NCI-H1694 treated with DMSO at 0.1 percent for 48 hours (cell line): ENCODE results near the gene CHERP.
"Not testable (repeated sequence)": the region's sequence is repeated elsewhere in the genome, so short reads cannot be mapped to it uniquely, and the experiment has no call there.

Experiments
- DNase-seq: peaks from one replicate; lab custom pipeline; 2025; lab: John Stamatoyannopoulos, UW

The CHERP gene

GRCh38 chr19:16576690-16577530, 34.7 kb upstream of the CHERP start:
- DNase-seq: no peak

GRCh38 chr19:16575861-16576689, 33.8 kb upstream of the CHERP start:
- DNase-seq: no peak

- no peak for DNase-seq
These were observed 33.0 kb upstream of the CHERP start for GRCh38 chr19:16575282-16575681.

DNA sequence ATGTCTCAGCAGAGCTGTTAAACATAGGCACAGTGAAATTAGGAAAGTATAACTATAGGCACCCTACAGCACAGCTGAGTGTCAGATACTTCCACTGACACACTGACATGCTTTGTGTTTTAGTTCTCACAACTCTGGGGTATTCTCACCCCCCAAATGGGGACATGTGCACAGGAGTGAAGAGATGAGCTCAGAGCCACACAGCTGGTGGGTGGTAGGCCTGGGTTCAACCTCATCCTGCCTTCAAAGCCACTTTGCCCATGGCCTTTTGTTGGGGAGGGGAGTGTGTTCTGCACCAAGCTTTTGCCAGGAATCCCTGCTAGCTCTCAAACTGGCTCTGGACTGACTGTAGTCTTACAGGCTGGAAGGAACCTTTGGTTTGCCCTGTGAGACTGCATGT, 31.7 kb upstream of the CHERP start:
- DNase-seq: no peak

GRCh38 chr19:16573296-16573695, 31.1 kb upstream of the CHERP start:
- no peak for DNase-seq

DNA sequence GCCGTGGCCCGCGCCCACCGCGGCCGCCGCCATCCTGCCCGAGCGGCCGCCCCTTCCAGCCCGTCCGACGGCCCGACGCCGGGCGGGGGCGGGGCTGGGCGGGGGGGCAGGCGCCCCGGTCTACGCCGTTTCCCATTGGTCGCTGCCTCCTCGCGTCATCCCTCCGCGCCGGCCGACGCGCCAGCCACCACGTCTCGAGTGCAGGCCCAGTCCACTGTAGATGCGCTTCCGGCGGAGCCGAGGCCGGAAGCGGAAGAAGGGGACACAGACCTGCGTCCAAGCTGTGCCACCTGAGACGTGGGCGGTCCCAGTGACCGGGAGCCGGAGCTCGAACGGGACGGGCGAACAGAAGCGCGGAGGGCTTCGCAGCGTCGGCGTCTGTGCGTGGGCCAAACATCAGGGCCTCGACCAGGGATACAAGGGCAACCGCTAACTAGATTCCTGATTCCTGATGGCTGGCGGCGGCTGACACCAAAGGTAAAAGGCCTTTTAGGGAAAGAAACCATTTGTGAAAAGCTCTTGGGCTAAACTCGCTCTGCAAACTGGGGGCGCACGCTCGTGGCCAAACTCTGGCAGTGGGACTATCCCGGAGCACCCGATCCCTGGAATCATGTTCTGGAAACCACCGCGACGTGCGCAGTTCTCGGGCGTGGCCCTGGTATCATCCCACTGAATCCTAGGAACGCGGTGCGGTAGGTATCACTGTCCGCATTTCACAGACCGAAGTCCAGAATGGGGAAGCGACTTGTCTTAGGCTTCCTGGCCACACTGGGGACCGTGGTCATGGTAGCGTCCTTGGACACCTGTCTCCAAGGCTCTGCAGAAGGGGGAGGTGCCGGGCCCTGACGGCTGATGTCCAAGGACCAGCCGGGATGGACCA, 30.3 kb upstream of the CHERP start, which contains the start of gene SLC35E1:
TSS of gene SLC35E1 (minus strand) at position 84 of the 880 bp plus-strand sequence. CDS start at position 33, 51 bp downstream.
- peak; percentile 81 for DNase-seq

DNA sequence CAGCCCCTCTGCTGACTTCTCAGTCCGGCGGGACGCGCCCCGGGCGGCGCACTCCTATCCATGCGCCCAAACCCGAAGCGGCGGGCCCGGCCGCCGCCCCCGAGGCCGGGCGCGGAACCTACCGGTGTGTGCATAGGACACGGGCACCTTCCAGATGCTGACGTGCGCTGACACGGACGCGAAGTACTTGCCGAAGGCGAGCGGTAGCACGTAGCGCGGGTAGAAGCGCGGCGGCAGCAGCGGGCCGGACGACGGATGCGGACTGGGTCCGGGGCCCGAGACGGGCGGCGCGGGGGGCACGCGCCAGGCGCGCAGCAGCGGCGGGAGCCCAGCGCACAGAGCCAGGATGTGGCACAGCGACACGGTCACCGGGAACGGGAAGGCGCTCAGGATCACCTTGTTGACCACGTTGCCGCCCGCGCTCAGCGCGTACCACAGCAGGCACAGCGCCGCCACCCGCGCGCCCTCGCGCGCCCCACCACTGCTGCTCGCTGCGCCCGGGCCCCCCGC, 29.6 kb upstream of the CHERP start:
- DNase-seq: no peak

DNA sequence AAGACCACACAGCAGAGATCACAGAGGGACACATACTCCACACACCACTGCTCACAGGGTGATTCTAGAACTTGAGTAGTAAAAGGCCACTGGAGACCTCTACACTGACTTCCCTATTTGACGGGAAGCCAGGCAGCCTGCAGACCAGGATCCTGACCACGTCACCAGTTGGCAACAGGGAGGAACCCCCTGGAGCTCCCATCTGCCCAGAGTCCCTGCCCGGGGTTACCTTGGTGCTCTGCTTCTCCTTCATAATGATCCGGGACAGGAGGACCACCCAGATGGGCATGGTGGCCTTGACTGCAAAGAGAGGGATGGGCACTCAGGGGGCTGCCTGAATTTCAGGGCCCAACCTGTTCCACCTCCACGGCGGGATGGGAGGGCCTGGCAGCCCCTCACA, 29.0 kb upstream of the CHERP start:
- DNase-seq: no peak

DNA sequence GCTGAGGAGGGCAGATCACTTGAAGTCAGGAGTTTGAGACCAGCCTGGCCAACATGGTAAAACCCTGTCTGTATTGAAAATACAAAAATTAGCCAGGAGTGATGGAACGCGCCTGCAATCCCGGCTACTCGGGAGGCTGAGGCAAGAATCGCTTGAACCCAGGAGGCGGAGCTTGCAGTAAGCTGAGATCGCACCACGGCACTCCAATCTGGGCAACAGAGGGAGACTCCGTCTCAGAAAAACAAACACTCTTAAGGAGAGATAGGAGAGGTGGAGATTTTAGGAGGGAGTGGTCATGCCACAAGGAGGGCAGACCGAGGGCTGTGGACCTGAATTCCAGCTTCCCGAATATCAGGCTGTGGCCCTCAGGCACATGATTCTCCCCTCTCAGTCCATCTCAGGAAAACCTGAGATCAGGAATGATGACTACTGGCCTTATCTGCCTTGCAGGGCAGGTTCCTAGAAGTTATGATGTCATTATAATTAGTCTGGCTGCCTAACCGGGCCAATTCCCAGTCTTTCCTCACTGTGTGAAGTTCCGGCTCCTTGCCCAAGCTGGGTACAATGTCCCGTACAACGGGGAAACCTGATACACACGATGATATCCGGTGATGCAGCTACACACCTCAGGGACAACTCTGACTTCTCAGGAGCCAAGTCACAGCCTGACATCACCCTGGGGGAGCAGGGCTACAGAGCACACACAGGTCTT, 27.5 kb upstream of the CHERP start:
- DNase-seq: no peak

GRCh38 chr19:16566702-16567101, 24.5 kb upstream of the CHERP start:
- no peak for DNase-seq

DNA sequence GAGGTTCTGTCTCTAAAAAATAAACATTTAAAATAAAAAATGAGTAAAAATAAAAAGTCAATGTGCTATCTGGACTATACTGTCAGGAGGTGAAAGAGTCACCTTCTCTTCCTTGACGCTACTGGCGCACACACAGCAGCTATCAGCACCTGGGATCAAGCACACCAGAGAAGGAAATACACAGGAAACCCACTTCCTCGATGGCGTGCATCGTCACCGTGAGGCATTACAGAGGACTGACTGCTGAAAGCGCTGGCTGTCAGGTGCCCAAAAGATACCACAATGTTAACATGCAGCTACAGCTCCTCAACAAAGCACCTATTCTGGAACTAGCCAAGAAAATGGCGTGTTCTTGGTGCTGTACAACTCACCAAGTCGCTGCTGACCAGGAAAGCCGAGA, 23.9 kb upstream of the CHERP start:
- no peak for DNase-seq

DNA sequence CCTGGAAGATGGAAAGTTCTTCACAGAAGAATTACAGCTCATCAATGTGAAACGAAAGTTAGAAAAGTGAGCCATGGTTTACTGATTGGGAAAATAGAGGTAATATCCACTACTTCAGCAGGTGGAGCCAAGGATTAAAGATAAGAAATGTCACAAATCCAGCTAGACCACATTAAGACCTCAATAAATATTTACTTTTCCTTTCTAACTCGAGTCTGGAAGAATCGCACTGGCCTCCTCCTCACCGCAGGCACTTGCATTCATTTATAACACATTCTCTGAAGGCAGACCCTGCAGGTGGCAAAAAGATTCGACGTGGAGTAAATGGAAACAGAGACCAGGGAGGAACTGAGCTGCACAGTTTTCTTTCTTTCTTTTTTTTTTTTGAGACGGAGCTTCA, 22.6 kb upstream of the CHERP start:
- DNase-seq: no peak

GRCh38 chr19:16562608-16563025, 20.4 kb upstream of the CHERP start:
- no peak for DNase-seq

GRCh38 chr19:16561382-16561781, 19.1 kb upstream of the CHERP start:
- peak; percentile 11 for DNase-seq

DNA sequence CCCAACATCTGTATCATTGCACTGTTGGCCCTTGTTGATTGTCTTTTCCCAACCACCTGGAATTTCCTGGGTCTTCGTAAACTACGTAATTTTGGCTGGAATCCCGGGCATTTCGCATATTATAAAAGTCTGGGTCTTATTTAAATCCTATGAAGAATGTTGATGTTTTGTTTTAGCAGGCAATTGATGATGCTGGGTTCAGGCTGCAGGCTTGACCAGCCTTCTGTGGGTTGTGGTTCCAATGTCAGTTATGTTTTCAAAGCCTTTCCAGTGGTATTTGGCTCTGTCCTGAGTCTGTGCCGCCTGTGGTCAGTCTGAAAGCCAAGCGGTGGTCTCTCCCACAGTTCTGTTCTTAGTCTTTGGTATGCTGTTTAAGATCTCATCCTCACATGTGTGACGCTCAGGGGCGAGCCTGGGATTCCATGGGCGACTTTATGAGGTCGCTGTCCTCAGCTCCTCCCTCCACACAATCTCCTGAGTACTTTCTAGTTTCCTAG, 17.6 kb upstream of the CHERP start:
- no peak for DNase-seq

DNA sequence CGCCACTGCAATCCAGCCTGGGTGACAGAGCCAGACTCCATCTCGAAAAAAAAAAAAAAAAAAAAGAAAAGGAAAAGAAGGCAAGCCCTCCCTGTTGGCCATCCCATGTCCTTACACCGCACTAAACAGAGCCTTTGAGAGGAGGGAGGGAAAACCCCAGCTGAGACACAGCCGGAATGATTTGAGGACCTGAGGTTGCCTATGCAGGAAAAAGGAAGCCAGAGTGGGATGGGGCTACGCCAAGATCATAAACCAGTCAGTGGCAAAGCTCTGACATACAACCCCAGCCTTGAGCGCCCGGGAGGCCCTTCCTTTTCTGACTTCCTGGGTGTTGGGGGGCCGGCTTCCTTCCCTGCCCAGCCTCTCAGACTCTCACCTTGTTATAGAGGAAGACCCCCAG, 12.5 kb upstream of the CHERP start:
- DNase-seq: no peak

GRCh38 chr19:16551902-16552301, 9.7 kb upstream of the CHERP start:
- DNase-seq: not testable (repeated sequence)

DNA sequence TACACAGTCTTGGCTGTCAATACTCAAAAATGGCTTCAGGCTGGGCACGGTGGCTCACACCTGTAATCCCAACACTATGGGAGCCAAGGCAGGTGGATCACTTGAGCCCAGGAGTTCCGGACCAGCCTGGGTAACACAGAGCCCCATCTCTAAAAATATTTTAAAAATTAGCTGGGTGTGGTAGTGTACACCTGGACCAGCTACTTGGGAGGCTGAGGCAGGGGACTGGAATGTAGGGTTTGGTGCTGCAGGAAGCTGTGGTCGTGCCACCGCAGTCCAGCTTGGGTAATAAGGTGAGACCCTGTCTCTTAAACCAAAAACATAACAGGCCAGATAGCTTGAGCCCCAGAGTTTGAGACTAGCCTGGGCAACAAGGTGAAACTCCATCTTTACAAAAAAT, 6.7 kb upstream of the CHERP start:
- no peak for DNase-seq

DNA sequence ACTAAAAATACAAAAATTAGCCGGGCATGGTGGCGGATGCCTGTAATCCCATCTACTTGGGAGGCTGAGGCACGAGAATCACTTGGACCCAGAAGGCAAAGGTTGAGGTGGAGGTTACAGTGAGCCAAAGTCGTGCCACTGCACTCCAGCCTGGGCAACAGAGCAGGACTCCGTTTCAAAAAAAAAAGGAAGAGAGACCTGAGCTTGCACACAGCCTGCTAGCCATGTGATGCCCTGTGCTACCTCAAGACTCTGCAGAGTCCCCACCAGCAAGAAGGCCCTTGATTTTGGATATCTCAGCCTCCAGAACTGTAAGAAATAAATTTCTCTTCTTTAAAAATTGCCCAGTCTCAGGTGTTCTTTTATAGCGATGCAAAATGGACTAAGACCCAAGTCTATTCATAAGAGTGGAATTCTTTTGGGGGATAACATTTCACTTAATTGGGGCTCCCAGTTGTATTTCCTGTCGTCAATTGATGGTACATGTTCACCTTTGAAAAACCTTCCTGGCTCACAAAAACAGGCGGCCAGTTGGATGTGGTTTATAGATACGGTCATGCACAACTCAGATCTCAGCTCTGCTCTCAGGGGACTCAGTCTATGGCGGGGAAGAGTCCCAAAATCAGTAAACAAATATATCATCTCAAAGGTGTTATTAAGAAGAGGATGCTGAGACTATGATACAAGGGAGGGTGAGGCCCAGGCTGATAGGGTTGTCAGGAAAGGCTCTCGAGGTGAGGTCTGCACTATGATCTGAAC, 2.4 kb upstream of the CHERP start:
- no peak for DNase-seq

DNA sequence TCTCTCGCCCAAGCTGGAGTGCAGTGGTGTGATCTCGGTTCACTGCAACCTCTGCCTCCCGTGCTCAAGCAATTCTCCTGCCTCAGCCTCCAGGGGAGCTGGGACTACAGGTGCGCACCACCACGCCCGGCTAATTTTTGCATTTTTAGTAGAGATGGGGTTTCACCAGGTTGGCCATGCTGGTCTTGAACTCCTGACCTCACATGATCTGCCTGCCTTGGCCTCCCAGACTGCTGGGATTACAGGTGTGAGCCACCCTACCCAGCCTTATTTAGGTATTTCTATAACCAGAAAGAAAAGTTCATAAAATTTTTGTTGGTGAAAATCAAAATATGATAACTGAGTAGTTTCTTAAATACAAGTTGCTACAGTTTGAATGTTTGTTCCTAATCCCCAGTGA, 1.5 kb upstream of the CHERP start:
- DNase-seq: not testable (repeated sequence)
